ENCODE measurements around the gene NFATC2. TPM values are rescaled to one million over a fixed set of nuclear protein-coding genes. Genes with fewer than 3 reads are reported as not detected.

NFATC2 gene
- total RNA-seq, 1 experiment from 2014 or later, result 0.07 TPM

DNA sequence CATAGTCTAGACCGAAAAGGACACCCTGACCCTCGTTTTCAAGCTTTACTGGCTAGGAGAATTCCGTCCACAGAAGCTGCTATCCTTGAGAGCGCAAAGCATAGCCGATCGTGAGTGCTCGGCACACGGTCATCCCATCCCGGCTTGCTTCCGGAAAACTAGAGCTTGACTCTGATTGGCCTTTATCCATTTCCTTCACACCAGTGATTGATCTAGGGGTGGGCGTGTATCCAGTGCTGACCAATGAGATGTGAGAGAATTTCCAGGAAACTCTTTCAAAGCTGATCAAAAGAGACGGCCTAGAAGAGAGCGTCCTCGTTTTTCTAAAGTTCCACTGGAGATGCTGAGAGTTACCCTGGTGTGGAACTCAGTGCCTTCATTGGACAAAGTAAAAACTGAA, 41.0 kb upstream of the NFATC2 start:
- no peak for DNase-seq (ENCODE audit: unreplicated experiment)
- no peak overlapping the region for H3K4me3 Mint-ChIP-seq (ENCODE audit: unreplicated experiment)
- CTCF ChIA-PET, result interaction anchor here (0.5 to 1.7 kb wide), 7 partner anchors 10 to 257 kb away, joined by 3 to 12 read pairs (median 3); no protein-coding TSS in a partner anchor
- POLR2A ChIA-PET, result no interaction called here
- TF ChIP-seq, protein P1, sequence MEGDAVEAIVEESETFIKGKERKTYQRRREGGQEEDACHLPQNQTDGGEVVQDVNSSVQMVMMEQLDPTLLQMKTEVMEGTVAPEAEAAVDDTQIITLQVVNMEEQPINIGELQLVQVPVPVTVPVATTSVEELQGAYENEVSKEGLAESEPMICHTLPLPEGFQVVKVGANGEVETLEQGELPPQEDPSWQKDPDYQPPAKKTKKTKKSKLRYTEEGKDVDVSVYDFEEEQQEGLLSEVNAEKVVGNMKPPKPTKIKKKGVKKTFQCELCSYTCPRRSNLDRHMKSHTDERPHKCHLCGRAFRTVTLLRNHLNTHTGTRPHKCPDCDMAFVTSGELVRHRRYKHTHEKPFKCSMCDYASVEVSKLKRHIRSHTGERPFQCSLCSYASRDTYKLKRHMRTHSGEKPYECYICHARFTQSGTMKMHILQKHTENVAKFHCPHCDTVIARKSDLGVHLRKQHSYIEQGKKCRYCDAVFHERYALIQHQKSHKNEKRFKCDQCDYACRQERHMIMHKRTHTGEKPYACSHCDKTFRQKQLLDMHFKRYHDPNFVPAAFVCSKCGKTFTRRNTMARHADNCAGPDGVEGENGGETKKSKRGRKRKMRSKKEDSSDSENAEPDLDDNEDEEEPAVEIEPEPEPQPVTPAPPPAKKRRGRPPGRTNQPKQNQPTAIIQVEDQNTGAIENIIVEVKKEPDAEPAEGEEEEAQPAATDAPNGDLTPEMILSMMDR (IDR thresholded peaks at IDR 0.05; ENCODE audit: unreplicated experiment), result no peak
- no peaks in the 10 kb centered on the region for H3K9me3 Mint-ChIP-seq (ENCODE audit: unreplicated experiment)
- peaks cover 16% of the 10 kb centered on the region for H3K27me3 Mint-ChIP-seq (ENCODE audit: insufficient read depth, unreplicated experiment)
- peaks cover 13% of the 10 kb centered on the region for H3K36me3 Mint-ChIP-seq (ENCODE audit: insufficient read depth, unreplicated experiment)
- H3K4me1 Mint-ChIP-seq (ENCODE audit: insufficient read depth, unreplicated experiment), result no peaks in the 10 kb centered on the region
- intact Hi-C loops (cut with micrococcal nuclease), result no loop called here
- H3K27ac Mint-ChIP-seq (ENCODE audit: low read depth, unreplicated experiment), result no peak overlapping the region
- no TSS peak for BruUV-seq (replicated peaks)

DNA sequence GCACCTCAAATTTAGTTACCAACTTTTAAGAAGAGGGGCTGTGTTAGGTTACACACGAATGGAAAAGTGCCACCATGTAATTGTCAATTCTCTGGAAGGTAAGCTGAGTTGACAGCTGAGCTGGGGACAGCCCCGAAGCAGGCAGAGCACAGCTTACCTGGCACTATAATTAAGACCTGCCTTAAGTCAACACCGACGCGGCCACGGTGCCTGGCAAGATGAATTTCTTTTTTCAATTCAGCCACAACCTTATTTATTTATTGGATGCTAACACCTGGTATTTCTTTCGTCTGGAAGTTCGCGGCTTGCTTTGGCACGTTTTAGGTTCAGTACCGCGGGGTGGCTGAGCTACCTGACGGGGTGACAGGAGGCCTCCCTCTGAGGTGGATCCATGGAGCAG, 40.6 kb upstream of the NFATC2 start:
- BruUV-seq (replicated peaks), result no TSS peak
- no peaks in the 10 kb centered on the region for H3K9me3 Mint-ChIP-seq (ENCODE audit: unreplicated experiment)
- intact Hi-C loops (cut with micrococcal nuclease), result no loop called here
- POLR2A ChIA-PET, result no interaction called here
- no peak for DNase-seq (ENCODE audit: unreplicated experiment)
- no peaks in the 10 kb centered on the region for H3K4me1 Mint-ChIP-seq (ENCODE audit: insufficient read depth, unreplicated experiment)
- H3K27ac Mint-ChIP-seq (ENCODE audit: low read depth, unreplicated experiment), result no peak overlapping the region
- CTCF ChIA-PET, result interaction anchor here (0.9 to 1.7 kb wide), 6 partner anchors 9 to 257 kb away, joined by 3 to 12 read pairs (median 3); no protein-coding TSS in a partner anchor
- TF ChIP-seq, protein P1 (IDR thresholded peaks at IDR 0.05; ENCODE audit: unreplicated experiment), result no peak
- H3K27me3 Mint-ChIP-seq (ENCODE audit: insufficient read depth, unreplicated experiment), result peaks cover 16% of the 10 kb centered on the region
- H3K4me3 Mint-ChIP-seq (ENCODE audit: unreplicated experiment), result no peak overlapping the region
- peaks cover 13% of the 10 kb centered on the region for H3K36me3 Mint-ChIP-seq (ENCODE audit: insufficient read depth, unreplicated experiment)

GRCh38 chr20:51581571-51581970, 39.1 kb upstream of the NFATC2 start:
- DNase-seq (ENCODE audit: unreplicated experiment), result no peak
- H3K27me3 Mint-ChIP-seq (ENCODE audit: insufficient read depth, unreplicated experiment), result peaks cover 16% of the 10 kb centered on the region
- peaks cover 7% of the 10 kb centered on the region for H3K36me3 Mint-ChIP-seq (ENCODE audit: insufficient read depth, unreplicated experiment)
- intact Hi-C loops (cut with micrococcal nuclease), result no loop called here
- ChIA-PET CTCF (interaction anchor here (0.6 to 1.6 kb wide), 7 partner anchors 14 to 255 kb away, joined by 3 to 5 read pairs (median 4); no protein-coding TSS in a partner anchor), POLR2A (interaction anchor here (1.1 kb wide), 1 partner anchor 8 kb away, joined by 3 read pairs; no protein-coding TSS in a partner anchor)
- no TSS peak for BruUV-seq (replicated peaks)
- no peak overlapping the region for H3K27ac Mint-ChIP-seq (ENCODE audit: low read depth, unreplicated experiment)
- TF ChIP-seq, protein P1 (IDR thresholded peaks at IDR 0.05; ENCODE audit: unreplicated experiment), result no peak
- no peak overlapping the region for H3K4me3 Mint-ChIP-seq (ENCODE audit: unreplicated experiment)
- H3K4me1 Mint-ChIP-seq (ENCODE audit: insufficient read depth, unreplicated experiment), result no peaks in the 10 kb centered on the region
- H3K9me3 Mint-ChIP-seq (ENCODE audit: unreplicated experiment), result no peaks in the 10 kb centered on the region

DNA sequence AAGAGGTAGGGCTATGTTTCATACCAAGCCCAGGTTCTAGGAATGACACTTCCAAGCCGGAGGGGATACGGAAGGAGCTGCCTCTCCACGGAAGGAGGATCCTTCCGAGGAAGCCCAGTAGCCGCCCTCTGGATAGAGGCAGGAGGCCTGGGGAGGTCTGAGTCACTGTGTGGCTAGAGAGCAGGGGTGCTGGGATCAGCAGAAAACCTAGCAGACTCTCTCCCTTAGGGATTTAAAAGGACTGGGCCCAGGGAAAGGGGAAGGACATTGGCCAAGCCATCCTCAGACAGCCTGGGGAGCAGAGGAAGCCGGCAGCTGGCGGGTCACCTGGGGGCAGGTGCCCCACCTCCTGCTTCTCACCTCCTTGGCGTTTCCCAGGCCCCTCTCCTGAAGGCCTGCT, 36.6 kb upstream of the NFATC2 start:
- ChIA-PET POLR2A (interaction anchor here (0.6 to 0.9 kb wide), 2 partner anchors 10 to 25 kb away, joined by 3 read pairs; no protein-coding TSS in a partner anchor), CTCF (interaction anchor here (0.7 to 3.7 kb wide), 3 partner anchors 8 to 273 kb away, joined by 3 to 13 read pairs (median 5); no protein-coding TSS in a partner anchor)
- TF ChIP-seq, protein P1 (IDR thresholded peaks at IDR 0.05; ENCODE audit: unreplicated experiment), result no peak
- no TSS peak for BruUV-seq (replicated peaks)
- intact Hi-C loops (cut with micrococcal nuclease), result no loop called here
- peak; percentile 22 for DNase-seq (ENCODE audit: unreplicated experiment)
- peaks cover 2% of the 10 kb centered on the region for H3K4me1 Mint-ChIP-seq (ENCODE audit: insufficient read depth, unreplicated experiment)
- peaks cover 7% of the 10 kb centered on the region for H3K36me3 Mint-ChIP-seq (ENCODE audit: insufficient read depth, unreplicated experiment)
- no peak overlapping the region for H3K4me3 Mint-ChIP-seq (ENCODE audit: unreplicated experiment)
- H3K27me3 Mint-ChIP-seq (ENCODE audit: insufficient read depth, unreplicated experiment), result peaks cover 16% of the 10 kb centered on the region
- H3K9me3 Mint-ChIP-seq (ENCODE audit: unreplicated experiment), result no peaks in the 10 kb centered on the region
- H3K27ac Mint-ChIP-seq (ENCODE audit: low read depth, unreplicated experiment), result no peak overlapping the region
